Measurements from ENCODE around the gene UBXN2A.
"Not testable (repeated sequence)": the region's sequence is repeated elsewhere in the genome, so short reads cannot be mapped to it uniquely, and the experiment has no call there.

Gene UBXN2A

DNA sequence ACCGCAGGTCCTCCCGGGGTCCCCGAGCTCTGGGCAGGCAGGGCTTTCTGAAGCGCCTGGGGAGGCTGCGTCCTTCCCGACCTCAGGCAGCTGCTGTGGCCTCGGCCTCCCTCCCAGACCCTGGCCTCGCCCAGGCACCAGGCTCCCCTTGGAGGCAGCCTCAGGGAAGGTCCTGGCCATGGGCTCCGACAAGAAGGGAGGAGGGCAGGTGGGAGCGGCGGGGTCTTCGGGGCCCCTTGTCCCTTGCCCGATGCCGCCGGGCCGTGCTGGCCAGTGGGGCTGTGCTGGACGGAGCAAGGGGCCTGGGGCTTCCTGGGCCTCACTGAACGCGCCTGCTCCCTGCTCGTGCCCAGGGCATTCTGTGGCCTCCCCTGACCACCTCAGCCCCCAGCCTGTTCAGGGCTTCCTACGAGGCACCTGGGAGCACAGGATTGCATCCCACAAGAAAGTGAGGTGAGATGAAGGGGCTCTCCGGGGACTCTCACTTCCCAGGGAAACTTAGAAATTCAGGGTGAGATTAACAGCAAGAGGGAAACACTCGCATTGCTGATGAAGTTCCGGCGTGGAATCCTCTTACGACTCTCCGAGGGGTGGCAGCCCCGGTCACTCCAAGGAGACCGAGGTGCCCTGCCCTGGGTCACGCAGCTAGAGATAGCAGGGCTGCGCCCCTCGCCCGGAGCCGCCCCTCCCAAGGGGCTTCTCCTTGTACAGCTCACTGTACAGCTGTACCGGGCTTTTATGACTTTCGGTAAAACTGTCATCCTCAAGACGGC is 70.4 kb downstream of the UBXN2A start:
- Histone ChIP-seq H3K9me3 (ENCODE audit: control insufficient read depth, low read length) (no peaks in the 10 kb centered on the region), H3K27me3 (replicated peaks; ENCODE audit: control insufficient read depth, insufficient read depth, low read length, poor library complexity, severe bottlenecking) (peaks cover 20% of the 10 kb centered on the region), H3K4me1 (ENCODE audit: control insufficient read depth, insufficient read depth, low read length, poor library complexity, severe bottlenecking) (peaks cover 5% of the 10 kb centered on the region), H3K4me3 (ENCODE audit: insufficient read depth, low read depth, low read length, poor library complexity, severe bottlenecking) (no peak overlapping the region), H3K36me3 (ENCODE audit: control insufficient read depth, insufficient read depth, low read length) (no peaks in the 10 kb centered on the region), H3K27ac (ENCODE audit: insufficient read depth, low read length, poor library complexity, severe bottlenecking) (no peak overlapping the region)
- DNase-seq: no peak

DNA sequence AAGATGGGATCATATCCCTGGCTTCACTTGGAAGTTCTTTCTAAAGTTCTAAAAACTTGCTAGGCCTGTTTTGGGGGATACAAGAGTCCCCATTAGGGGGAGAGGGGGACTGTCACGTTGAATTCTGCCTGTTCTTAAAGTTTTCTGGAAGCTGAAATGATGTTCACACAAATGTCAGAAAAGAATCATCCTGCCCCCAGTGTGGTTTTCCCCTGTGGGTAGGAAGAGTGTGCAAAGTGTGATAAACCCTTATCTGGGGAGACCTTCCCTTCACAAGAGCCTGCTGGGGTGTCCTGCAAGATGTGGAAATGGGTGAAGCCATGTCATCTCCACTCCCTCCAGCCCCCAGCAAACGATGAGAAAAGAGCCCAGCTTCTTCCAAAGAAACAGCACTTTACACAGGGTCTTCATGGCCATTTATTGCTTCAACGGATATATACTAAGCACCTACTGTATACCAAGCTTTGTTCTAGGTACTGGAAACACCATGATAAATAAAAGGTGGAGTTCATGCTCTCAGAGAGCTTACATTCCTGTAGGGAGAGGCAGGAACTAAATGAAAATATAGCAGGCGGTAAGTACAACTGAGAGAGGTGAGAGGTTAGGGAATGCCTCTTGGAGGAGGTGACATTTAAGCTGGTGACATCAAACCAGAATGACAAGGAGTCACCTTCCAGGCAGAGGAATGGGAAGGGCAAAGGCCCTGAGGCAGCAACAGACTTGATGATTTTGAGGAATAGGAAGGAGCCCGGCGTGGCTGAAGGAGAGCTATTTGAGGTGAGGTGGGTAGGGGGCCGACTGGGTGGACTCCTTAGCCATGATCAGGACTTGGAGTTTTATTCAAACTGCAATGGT is 71.2 kb downstream of the UBXN2A start:
- peaks cover 20% of the 10 kb centered on the region for H3K27me3 ChIP-seq (replicated peaks; ENCODE audit: control insufficient read depth, insufficient read depth, low read length, poor library complexity, severe bottlenecking)
- no peaks in the 10 kb centered on the region for H3K9me3 ChIP-seq (ENCODE audit: control insufficient read depth, low read length)
- H3K4me1 ChIP-seq (ENCODE audit: control insufficient read depth, insufficient read depth, low read length, poor library complexity, severe bottlenecking): peaks cover 5% of the 10 kb centered on the region
- no peak overlapping the region for H3K27ac ChIP-seq (ENCODE audit: insufficient read depth, low read length, poor library complexity, severe bottlenecking)
- no peaks in the 10 kb centered on the region for H3K36me3 ChIP-seq (ENCODE audit: control insufficient read depth, insufficient read depth, low read length)
- DNase-seq: no peak
- no peak overlapping the region for H3K4me3 ChIP-seq (ENCODE audit: insufficient read depth, low read depth, low read length, poor library complexity, severe bottlenecking)

DNA sequence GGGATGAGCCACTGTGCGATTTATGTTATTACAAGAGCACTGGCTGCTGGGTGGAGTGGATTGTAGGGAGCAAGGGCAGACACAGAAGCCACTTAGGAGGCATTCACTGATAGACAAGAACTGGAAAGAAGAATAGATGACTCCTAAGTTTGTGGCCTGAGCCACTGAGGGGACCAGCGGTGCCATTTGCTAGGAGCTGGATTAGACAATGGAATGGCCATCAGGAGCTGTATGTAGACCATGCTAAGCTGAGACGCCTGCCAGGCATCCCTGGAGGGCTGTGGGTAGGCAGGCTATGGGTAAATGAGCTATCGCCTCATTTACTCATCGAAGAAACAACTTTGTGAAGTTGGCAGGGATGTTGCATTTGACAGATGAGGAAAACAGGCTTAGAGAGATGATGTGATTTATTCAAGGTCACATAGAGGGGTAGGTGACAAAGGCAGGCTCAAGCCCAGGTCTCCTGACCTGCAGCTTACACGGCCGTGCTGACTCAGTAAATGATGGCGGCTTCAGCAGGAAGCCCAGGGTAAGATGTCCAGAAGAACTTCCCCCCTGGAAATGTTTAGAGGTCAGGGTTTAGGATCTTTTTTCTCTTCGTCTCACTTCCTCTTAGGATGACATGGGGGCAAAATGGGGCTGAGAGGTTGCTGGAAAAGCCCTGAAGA is 72.4 kb downstream of the UBXN2A start:
- Histone ChIP-seq H3K4me1 (ENCODE audit: control insufficient read depth, insufficient read depth, low read length, poor library complexity, severe bottlenecking) (peaks cover 5% of the 10 kb centered on the region), H3K4me3 (ENCODE audit: insufficient read depth, low read depth, low read length, poor library complexity, severe bottlenecking) (no peak overlapping the region), H3K27ac (ENCODE audit: insufficient read depth, low read length, poor library complexity, severe bottlenecking) (no peak overlapping the region), H3K36me3 (ENCODE audit: control insufficient read depth, insufficient read depth, low read length) (no peaks in the 10 kb centered on the region), H3K27me3 (replicated peaks; ENCODE audit: control insufficient read depth, insufficient read depth, low read length, poor library complexity, severe bottlenecking) (peaks cover 20% of the 10 kb centered on the region), H3K9me3 (ENCODE audit: control insufficient read depth, low read length) (no peaks in the 10 kb centered on the region)
- DNase-seq: no peak

DNA sequence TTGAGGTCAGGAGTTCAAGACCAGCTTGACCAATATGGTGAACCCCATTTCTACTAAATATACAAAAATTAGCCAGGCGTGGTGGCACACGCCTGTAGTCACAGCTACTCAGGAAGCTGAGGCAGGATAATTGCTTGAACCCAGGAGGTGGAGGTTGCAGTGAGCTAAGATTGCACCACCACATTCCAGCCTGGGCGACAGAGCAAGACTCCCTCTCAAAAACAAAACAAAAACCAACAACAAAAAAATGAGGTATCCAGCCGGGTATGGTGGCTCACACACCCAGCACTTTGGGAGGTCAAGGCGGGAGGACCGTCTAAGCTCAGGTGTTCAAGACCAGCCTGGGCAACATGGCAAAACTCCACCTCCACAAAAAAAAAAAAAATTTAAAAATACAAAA is 74.6 kb downstream of the UBXN2A start:
- H3K4me1 ChIP-seq (ENCODE audit: control insufficient read depth, insufficient read depth, low read length, poor library complexity, severe bottlenecking); H3K4me3 ChIP-seq (ENCODE audit: insufficient read depth, low read depth, low read length, poor library complexity, severe bottlenecking); DNase-seq; H3K9me3 ChIP-seq (ENCODE audit: control insufficient read depth, low read length); H3K27ac ChIP-seq (ENCODE audit: insufficient read depth, low read length, poor library complexity, severe bottlenecking); H3K36me3 ChIP-seq (ENCODE audit: control insufficient read depth, insufficient read depth, low read length): not testable (repeated sequence)
- H3K27me3 ChIP-seq (replicated peaks; ENCODE audit: control insufficient read depth, insufficient read depth, low read length, poor library complexity, severe bottlenecking): peaks cover 14% of the 10 kb centered on the region

DNA sequence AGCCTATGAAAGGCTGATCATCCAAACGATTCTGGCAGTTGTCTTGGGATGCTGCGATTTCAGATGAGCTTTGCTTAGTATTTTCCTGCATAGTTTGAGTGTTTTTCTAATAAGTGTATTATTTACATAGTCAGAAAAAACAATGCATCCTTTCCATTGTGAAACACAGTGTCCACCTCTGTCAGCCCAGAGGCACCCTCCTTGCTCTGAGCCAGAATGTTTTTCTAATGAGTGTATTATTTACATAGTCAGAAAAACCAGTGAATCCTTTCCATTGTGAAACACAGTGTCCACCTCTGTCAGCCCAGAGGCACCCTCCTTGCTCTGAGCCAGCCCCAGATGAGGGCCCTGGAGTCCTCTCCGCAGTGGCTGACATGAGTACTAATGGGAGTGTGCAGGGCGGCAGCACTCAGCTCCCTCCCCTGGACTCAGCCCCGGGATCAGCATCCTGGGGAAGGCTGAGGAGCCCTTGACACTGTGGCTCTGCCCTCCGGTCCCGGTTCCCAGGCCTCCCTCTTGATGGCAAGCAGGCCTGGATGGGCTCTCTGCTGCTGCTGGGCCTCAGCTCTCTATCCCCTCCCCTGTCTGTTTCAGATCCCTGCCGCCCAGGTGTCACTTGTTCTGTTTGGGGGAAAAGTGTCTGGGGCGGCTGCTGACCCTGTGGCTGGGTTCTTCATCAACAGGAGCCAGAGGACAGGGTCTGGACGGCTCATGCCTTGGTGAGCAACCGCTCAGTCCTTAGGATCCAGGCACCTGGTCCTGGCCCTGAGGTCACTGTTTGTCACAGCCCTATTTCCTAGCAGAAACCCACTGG is 75.5 kb downstream of the UBXN2A start:
- no peaks in the 10 kb centered on the region for H3K9me3 ChIP-seq (ENCODE audit: control insufficient read depth, low read length)
- peaks cover 5% of the 10 kb centered on the region for H3K27me3 ChIP-seq (replicated peaks; ENCODE audit: control insufficient read depth, insufficient read depth, low read length, poor library complexity, severe bottlenecking)

DNA sequence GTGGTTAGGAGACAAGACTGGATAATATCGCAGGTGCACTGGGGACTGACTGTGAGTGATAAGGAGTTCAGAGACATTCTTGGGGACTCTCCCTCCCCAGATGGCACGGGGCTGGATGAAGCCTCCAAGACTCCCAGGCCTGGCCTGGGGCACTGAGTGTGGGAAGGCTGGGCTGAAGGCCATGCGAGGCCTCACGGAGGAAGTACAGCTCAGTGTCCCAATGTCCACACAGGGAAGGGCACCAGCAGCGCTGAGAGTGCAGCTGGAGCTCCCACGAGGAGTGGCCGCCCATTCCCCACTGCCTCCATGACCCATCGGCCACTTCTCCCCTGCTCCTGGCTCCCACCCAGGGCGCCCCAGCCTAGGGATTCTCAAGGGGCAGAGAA is 76.1 kb downstream of the UBXN2A start:
- H3K36me3 ChIP-seq (ENCODE audit: control insufficient read depth, insufficient read depth, low read length): no peaks in the 10 kb centered on the region
- no peak overlapping the region for H3K27ac ChIP-seq (ENCODE audit: insufficient read depth, low read length, poor library complexity, severe bottlenecking)
- H3K4me1 ChIP-seq (ENCODE audit: control insufficient read depth, insufficient read depth, low read length, poor library complexity, severe bottlenecking): no peaks in the 10 kb centered on the region
- no peaks in the 10 kb centered on the region for H3K9me3 ChIP-seq (ENCODE audit: control insufficient read depth, low read length)
- no peak for DNase-seq
- no peaks in the 10 kb centered on the region for H3K27me3 ChIP-seq (replicated peaks; ENCODE audit: control insufficient read depth, insufficient read depth, low read length, poor library complexity, severe bottlenecking)
- H3K4me3 ChIP-seq (ENCODE audit: insufficient read depth, low read depth, low read length, poor library complexity, severe bottlenecking): no peak overlapping the region

More for the DNA sequence above, 75.5 kb downstream of the UBXN2A start:
- H3K36me3 ChIP-seq (ENCODE audit: control insufficient read depth, insufficient read depth, low read length): no peaks in the 10 kb centered on the region
- H3K27ac ChIP-seq (ENCODE audit: insufficient read depth, low read length, poor library complexity, severe bottlenecking): no peak overlapping the region
- no peak for DNase-seq
- H3K4me1 ChIP-seq (ENCODE audit: control insufficient read depth, insufficient read depth, low read length, poor library complexity, severe bottlenecking): no peaks in the 10 kb centered on the region
- no peak overlapping the region for H3K4me3 ChIP-seq (ENCODE audit: insufficient read depth, low read depth, low read length, poor library complexity, severe bottlenecking)

DNA sequence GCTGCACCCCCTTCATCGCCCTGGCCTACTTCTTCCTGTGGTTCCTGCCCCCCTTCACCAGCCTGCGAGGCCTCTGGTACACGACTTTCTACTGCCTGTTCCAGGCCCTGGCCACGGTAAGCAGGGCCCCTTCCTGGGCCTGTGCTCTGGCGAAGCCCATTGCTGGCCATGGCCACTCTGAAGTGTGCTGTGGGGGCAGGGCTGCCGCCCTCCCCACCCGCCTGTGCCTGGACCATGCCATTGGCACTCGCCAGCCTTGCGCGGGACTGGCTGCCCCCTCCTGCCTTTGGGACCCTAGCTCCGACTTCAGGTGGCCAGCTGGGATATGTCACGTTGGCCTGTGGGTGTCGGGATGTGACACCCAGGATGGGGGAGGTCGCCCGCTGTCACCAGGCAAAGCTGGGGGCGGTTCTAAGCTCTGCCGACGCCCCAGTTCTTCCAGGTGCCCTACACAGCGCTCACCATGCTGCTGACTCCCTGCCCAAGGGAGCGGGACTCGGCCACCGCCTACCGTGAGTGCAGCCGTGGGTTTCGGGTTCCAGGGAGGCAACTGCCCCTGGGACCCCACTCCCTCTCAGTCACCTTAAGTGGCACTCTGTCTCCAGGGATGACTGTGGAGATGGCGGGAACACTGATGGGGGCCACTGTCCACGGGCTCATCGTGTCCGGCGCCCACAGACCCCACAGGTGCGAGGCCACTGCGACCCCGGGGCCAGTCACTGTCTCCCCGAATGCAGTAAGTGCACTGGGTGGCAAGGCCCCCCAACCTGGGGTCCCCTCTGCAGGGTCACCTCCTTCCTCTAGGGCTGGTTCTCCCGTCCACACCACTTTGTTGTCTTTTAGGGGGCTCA is 76.8 kb downstream of the UBXN2A start:
- Histone ChIP-seq H3K4me3 (ENCODE audit: insufficient read depth, low read depth, low read length, poor library complexity, severe bottlenecking) (no peak overlapping the region), H3K27ac (ENCODE audit: insufficient read depth, low read length, poor library complexity, severe bottlenecking) (no peak overlapping the region), H3K27me3 (replicated peaks; ENCODE audit: control insufficient read depth, insufficient read depth, low read length, poor library complexity, severe bottlenecking) (no peaks in the 10 kb centered on the region), H3K36me3 (ENCODE audit: control insufficient read depth, insufficient read depth, low read length) (no peaks in the 10 kb centered on the region), H3K9me3 (ENCODE audit: control insufficient read depth, low read length) (no peaks in the 10 kb centered on the region), H3K4me1 (ENCODE audit: control insufficient read depth, insufficient read depth, low read length, poor library complexity, severe bottlenecking) (no peaks in the 10 kb centered on the region)
- no peak for DNase-seq

DNA sequence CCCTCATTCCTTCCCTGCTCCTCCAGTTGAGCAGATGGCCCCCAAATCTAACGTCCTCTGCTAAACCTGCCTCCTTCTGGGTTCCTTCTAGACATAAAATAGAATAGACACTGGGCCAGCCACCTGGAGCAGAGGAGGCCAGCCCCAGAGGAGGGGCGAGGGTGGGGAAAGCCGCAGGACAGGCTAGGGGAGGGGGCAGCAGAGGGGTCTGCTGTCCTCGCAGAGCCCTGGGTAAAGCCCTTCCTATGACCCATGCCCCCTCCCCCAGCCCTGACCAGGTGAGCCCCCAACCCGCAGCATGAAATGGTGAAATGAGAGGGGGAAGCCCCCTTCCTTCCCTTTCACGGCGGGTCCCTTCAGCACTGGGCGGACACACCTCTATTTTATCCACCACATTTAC is 77.4 kb downstream of the UBXN2A start:
- H3K27me3 ChIP-seq (replicated peaks; ENCODE audit: control insufficient read depth, insufficient read depth, low read length, poor library complexity, severe bottlenecking): no peaks in the 10 kb centered on the region
- no peak overlapping the region for H3K4me3 ChIP-seq (ENCODE audit: insufficient read depth, low read depth, low read length, poor library complexity, severe bottlenecking)
- H3K4me1 ChIP-seq (ENCODE audit: control insufficient read depth, insufficient read depth, low read length, poor library complexity, severe bottlenecking): no peaks in the 10 kb centered on the region
- no peak for DNase-seq
- H3K27ac ChIP-seq (ENCODE audit: insufficient read depth, low read length, poor library complexity, severe bottlenecking): no peak overlapping the region
- no peaks in the 10 kb centered on the region for H3K36me3 ChIP-seq (ENCODE audit: control insufficient read depth, insufficient read depth, low read length)
- no peaks in the 10 kb centered on the region for H3K9me3 ChIP-seq (ENCODE audit: control insufficient read depth, low read length)

DNA sequence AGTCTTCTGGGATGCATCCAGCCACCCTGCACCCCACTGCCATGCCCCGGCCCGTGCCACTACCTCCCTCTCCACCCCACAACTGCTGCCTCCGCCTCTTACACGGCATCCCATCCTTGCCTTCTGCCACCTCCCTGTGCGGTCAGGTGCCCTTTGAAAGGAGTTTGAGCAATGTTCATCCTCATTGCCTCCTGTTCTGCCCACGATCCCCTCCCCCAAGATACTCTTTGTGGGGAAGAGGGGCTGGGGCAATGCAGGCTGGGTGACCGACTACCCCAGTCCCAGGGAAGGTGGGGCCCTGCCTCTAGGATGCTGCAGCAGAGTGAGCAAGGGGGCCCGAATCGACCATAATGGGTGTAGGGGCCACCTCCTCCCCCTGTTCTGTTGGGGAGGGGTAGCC is 78.0 kb downstream of the UBXN2A start:
- Histone ChIP-seq H3K27me3 (replicated peaks; ENCODE audit: control insufficient read depth, insufficient read depth, low read length, poor library complexity, severe bottlenecking) (no peaks in the 10 kb centered on the region), H3K36me3 (ENCODE audit: control insufficient read depth, insufficient read depth, low read length) (peaks cover 3% of the 10 kb centered on the region), H3K4me1 (ENCODE audit: control insufficient read depth, insufficient read depth, low read length, poor library complexity, severe bottlenecking) (no peaks in the 10 kb centered on the region), H3K9me3 (ENCODE audit: control insufficient read depth, low read length) (no peaks in the 10 kb centered on the region), H3K4me3 (ENCODE audit: insufficient read depth, low read depth, low read length, poor library complexity, severe bottlenecking) (no peak overlapping the region), H3K27ac (ENCODE audit: insufficient read depth, low read length, poor library complexity, severe bottlenecking) (no peak overlapping the region)
- no peak for DNase-seq
